ENCODE data around the gene ZIC4. TPM values are rescaled to one million over a fixed set of nuclear protein-coding genes. Genes with fewer than 3 reads are reported as not detected.

Gene ZIC4
- total and polyA plus RNA-seq, 2 of the 4 experiments (the other 2 are of a cell fraction), result not detected

GRCh38 chr3:147385059-147386012 is 21.0 kb downstream of the ZIC4 start (continued):
- TF ChIP-seq CHD1 (IDR thresholded peaks at IDR 0.05; ENCODE audit: low read depth, low read length), result no peak

- peaks cover 80% of the 10 kb centered on the region for H3K27me3 ChIP-seq (ENCODE audit: control insufficient read depth, insufficient read depth, low read length)
- POLR2A ChIA-PET (ENCODE audit: unreplicated experiment), result no interaction called here
- no peak overlapping the region for H2BK120ac ChIP-seq (ENCODE audit: low read depth, low read length)
- H4K20me1 ChIP-seq (ENCODE audit: insufficient read depth, low read length), result no peaks in the 10 kb centered on the region; the same call in 1 of the 2 replicates
- H3K4me1 ChIP-seq (ENCODE audit: control insufficient read depth, insufficient read depth, low read length), result no peaks in the 10 kb centered on the region
- BruUV-seq (replicated peaks), result no TSS peak
- no peak overlapping the region for H2AK9ac ChIP-seq (replicated peaks; ENCODE audit: low read depth, low read length, poor library complexity)
- no peak overlapping the region for H3K27ac ChIP-seq (ENCODE audit: insufficient read depth, low read length)
- H3K4ac ChIP-seq (ENCODE audit: low read depth, low read length), result no peak overlapping the region
- ATAC-seq (ENCODE audit: low read depth), result no peak
- H2AFZ ChIP-seq (replicated peaks; ENCODE audit: low read length, poor library complexity), result no peak overlapping the region
- intact Hi-C loops (cut with micrococcal nuclease) (no loop called here), in situ Hi-C loops (cut with MboI; ENCODE audit: low sequenced_read_pairs) (no loop called here), dilution Hi-C loops (cut with HindIII; ENCODE audit: low sequenced_read_pairs, unreplicated experiment) (no loop called here)
- H4K8ac ChIP-seq (ENCODE audit: low read depth in 2 of 2, low read length in 2 of 2), result no peak overlapping the region
- no peak for DNase-seq
- TF ChIP-seq MXI1 (IDR thresholded peaks at IDR 0.05; ENCODE audit: borderline replicate concordance, low read depth, low read length) (no peak), RAD21 (IDR thresholded peaks at IDR 0.05; ENCODE audit: low read length) (no peak), FOS (IDR thresholded peaks at IDR 0.05; ENCODE audit: low read depth, low read length) (no peak), NFE2L2 (IDR thresholded peaks at IDR 0.05; ENCODE audit: low read depth, low read length) (no peak), CTCF (conservative IDR thresholded peaks at IDR 0.05; ENCODE audit: low read depth, low read length) (0 out of 2 replicates have a peak, but pooled peaks have one; percentile 5)
- no peak overlapping the region for H3K23ac ChIP-seq (ENCODE audit: low read depth, low read length)
- H4K5ac ChIP-seq (ENCODE audit: low read depth, low read length), result no peak overlapping the region
- H3K9me1 ChIP-seq (ENCODE audit: insufficient read depth, low read length), result no peaks in the 10 kb centered on the region
- 0 out of 2 replicates have a peak, but pooled peaks cover 4% of the 10 kb centered on the region for H3K9me3 ChIP-seq (ENCODE audit: control insufficient read depth, insufficient read depth, low read length)
- H3K18ac ChIP-seq (ENCODE audit: low read depth, low read length), result no peak overlapping the region
- no peak overlapping the region for H4K91ac ChIP-seq (ENCODE audit: insufficient read depth, low read depth, low read length)
- H2BK20ac ChIP-seq (ENCODE audit: low read depth, low read length), result no peak overlapping the region
- H3K79me1 ChIP-seq (ENCODE audit: low read depth in 1 of 2, low read length in 2 of 2), result no peaks in the 10 kb centered on the region
- H3K9ac ChIP-seq (ENCODE audit: low read depth, low read length), result no peak overlapping the region
- no peak overlapping the region for H3K4me3 ChIP-seq (ENCODE audit: insufficient read depth, low read depth, low read length)
- H2AK5ac ChIP-seq (ENCODE audit: low read depth, low read length), result no peak overlapping the region
- 20% methylated on average over 1 of the region's 27 CpGs; no CpG with 5 or more reads in 1 of the 2 experiments for WGBS, 2 experiments (ENCODE audit: extremely low coverage in 2 of 2, insufficient read length in 1 of 2)
- no peak overlapping the region for H3K4me2 ChIP-seq (ENCODE audit: low read depth, low read length)
- CTCF ChIA-PET, result no interaction called here
- no peak overlapping the region for H3K14ac ChIP-seq (replicated peaks; ENCODE audit: low read depth, low read length)
- H2BK15ac ChIP-seq (ENCODE audit: low read depth, low read length), result no peak overlapping the region
- no peak overlapping the region for H3K56ac ChIP-seq (ENCODE audit: extremely low read depth, insufficient read depth, low read length)
- no peak overlapping the region for H2BK5ac ChIP-seq (ENCODE audit: low read depth, low read length, poor library complexity, severe bottlenecking)
- H3K36me3 ChIP-seq (ENCODE audit: control insufficient read depth, insufficient read depth, low read length), result no peaks in the 10 kb centered on the region
These were observed 21.9 kb downstream of the ZIC4 start for GRCh38 chr3:147384210-147385058.
